Measurements from ENCODE around the gene VENTX. TPM values are rescaled to one million over a fixed set of nuclear protein-coding genes. Genes with fewer than 3 reads are reported as not detected.

The VENTX gene
- total and polyA plus RNA-seq, 10 of the 15 experiments (the other 5 are each of a cell fraction or from before 2014, with no cell fraction given), result 0.05 TPM; not detected in 9

GRCh38 chr10:133255323-133255722 lies 17.7 kb downstream of the VENTX start:
- intact Hi-C loops (cut with micrococcal nuclease; ENCODE audit: unreplicated experiment) (no loop called here), in situ Hi-C loops (cut with MboI) (no loop called here)
- ATAC-seq (no peak), FAIRE-seq (no peak), DNase-seq (ENCODE audit: low read depth, low spot score) (no peak)
- ChIA-PET RAD21 (ENCODE audit: unreplicated experiment) (no interaction called here), POLR2A (no interaction called here), CTCF (no interaction called here), SMC1A (ENCODE audit: uncharacterized antibody, unreplicated experiment) (no interaction called here)
- no peak overlapping the region for H3K4me3 ChIP-seq
- H4K20me1 ChIP-seq (ENCODE audit: control insufficient read depth, insufficient read depth), result no peaks in the 10 kb centered on the region
- H3K4me2 ChIP-seq (ENCODE audit: control insufficient read depth, insufficient read depth), result no peak overlapping the region
- H3K27ac ChIP-seq (ENCODE audit: control insufficient read depth, insufficient read depth), result no peak overlapping the region
- no peaks in the 10 kb centered on the region for H3K79me2 ChIP-seq (ENCODE audit: control insufficient read depth, insufficient read depth, low read length)
- H3K9ac ChIP-seq (ENCODE audit: control insufficient read depth, insufficient read depth, low read length), result no peak overlapping the region
- H3K27me3 ChIP-seq (replicated peaks in 1 of 2; ENCODE audit: control insufficient read depth in 2 of 2, insufficient read depth in 2 of 2, low read length in 1 of 2), result no peaks in the 10 kb centered on the region
- TF ChIP-seq SRF (IDR thresholded peaks at IDR 0.05; ENCODE audit: low read depth in 2 of 2, low read length in 2 of 2), result no peak
- H3K36me3 ChIP-seq (ENCODE audit: control insufficient read depth in 2 of 2, insufficient read depth in 2 of 2, low read length in 1 of 2), result no peaks in the 10 kb centered on the region
- no TSS peak for BruUV-seq (replicated peaks)
- no peaks in the 10 kb centered on the region for H3K9me3 ChIP-seq (replicated peaks; ENCODE audit: control insufficient read depth, insufficient read depth, low read length)
- peaks cover 23% of the 10 kb centered on the region for H3K4me1 ChIP-seq (ENCODE audit: control insufficient read depth, insufficient read depth, low read length)
- no peak overlapping the region for H2AFZ ChIP-seq (ENCODE audit: control insufficient read depth, low read depth, low read length)
- WGBS (ENCODE audit: insufficient coverage, insufficient replicate concordance, low lambda C conversion rate, missing lambda C conversion rate), result 65% methylated on average over 15 of the region's 15 CpGs

GRCh38 chr10:133257489-133258065 lies 19.9 kb downstream of the VENTX start:
- DNase-seq (ENCODE audit: low read depth, low spot score) (no peak), ATAC-seq (peak; percentile 13), FAIRE-seq (no peak)
- BruUV-seq (replicated peaks), result no TSS peak
- Histone ChIP-seq H3K9me3 (replicated peaks; ENCODE audit: control insufficient read depth, insufficient read depth, low read length) (no peaks in the 10 kb centered on the region), H3K36me3 (ENCODE audit: control insufficient read depth in 2 of 2, insufficient read depth in 2 of 2, low read length in 1 of 2) (no peaks in the 10 kb centered on the region), H3K27me3 (replicated peaks in 1 of 2; ENCODE audit: control insufficient read depth in 2 of 2, insufficient read depth in 2 of 2, low read length in 1 of 2) (no peaks in the 10 kb centered on the region), H4K20me1 (ENCODE audit: control insufficient read depth, insufficient read depth) (no peaks in the 10 kb centered on the region), H3K4me1 (ENCODE audit: control insufficient read depth, insufficient read depth, low read length) (peaks cover 30% of the 10 kb centered on the region), H3K4me3 (no peak overlapping the region), H3K27ac (ENCODE audit: control insufficient read depth, insufficient read depth) (no peak overlapping the region), H3K4me2 (ENCODE audit: control insufficient read depth, insufficient read depth) (peak overlapping the region; percentile 57), H2AFZ (ENCODE audit: control insufficient read depth, low read depth, low read length) (peak overlapping the region; percentile 63), H3K79me2 (ENCODE audit: control insufficient read depth, insufficient read depth, low read length) (no peaks in the 10 kb centered on the region), H3K9ac (ENCODE audit: control insufficient read depth, insufficient read depth, low read length) (no peak overlapping the region)
- ChIA-PET RAD21 (ENCODE audit: unreplicated experiment) (interaction anchor here (1.6 kb wide), 1 partner anchor 19 kb away, joined by 3 read pairs; the partner anchor contains the start of gene ADAM8), CTCF (interaction anchor here (0.7 to 2.2 kb wide), 6 partner anchors 18 to 61 kb away, joined by 3 to 12 read pairs (median 5); no protein-coding TSS in a partner anchor), POLR2A (interaction anchor here (1.8 kb wide), 1 partner anchor 17 kb away, joined by 7 read pairs; no protein-coding TSS in a partner anchor), SMC1A (ENCODE audit: uncharacterized antibody, unreplicated experiment) (interaction anchor here (1.4 kb wide), 1 partner anchor 20 kb away, joined by 5 read pairs; no protein-coding TSS in a partner anchor)
- in situ Hi-C loops (cut with MboI), result no loop called here
- WGBS (ENCODE audit: insufficient coverage, insufficient replicate concordance, low lambda C conversion rate, missing lambda C conversion rate), result 11% methylated on average over 25 of the region's 27 CpGs
- intact Hi-C loops (cut with micrococcal nuclease; ENCODE audit: unreplicated experiment), result no loop called here
- TF ChIP-seq RBBP5 (conservative IDR thresholded peaks at IDR 0.05) (no peak), EED (IDR thresholded peaks at IDR 0.05; ENCODE audit: low read depth) (peak; percentile 67; the same call in 1 of the 2 replicates), SREBF2 (IDR thresholded peaks at IDR 0.05; ENCODE audit: low read length) (no peak), SMARCA5 (IDR thresholded peaks at IDR 0.05) (no peak), BHLHE40 (IDR thresholded peaks at IDR 0.05; ENCODE audit: borderline replicate concordance in 1 of 2, low read depth in 2 of 2, low read length in 1 of 2) (no peak), RAD51 (IDR thresholded peaks at IDR 0.05) (no peak), E4F1 (IDR thresholded peaks at IDR 0.05; ENCODE audit: borderline replicate concordance, partially characterized antibody) (no peak), ZNF384 (IDR thresholded peaks at IDR 0.05; ENCODE audit: borderline replicate concordance, low read depth, low read length) (no peak), MTA2 (IDR thresholded peaks at IDR 0.05; ENCODE audit: low read depth) (no peak), SMC3 (IDR thresholded peaks at IDR 0.05; ENCODE audit: borderline replicate concordance, low read length) (no peak), RFX5 (IDR thresholded peaks at IDR 0.05; ENCODE audit: low read depth, low read length) (no peak), CTCF (IDR thresholded peaks at IDR 0.05 in 2 of 3, conservative IDR thresholded peaks at IDR 0.05 in 1 of 3; ENCODE audit: control insufficient read depth in 2 of 3, extremely low read depth in 1 of 3, insufficient read depth in 1 of 3, low read depth in 3 of 3, low read length in 3 of 3) (peak; percentile 26 to 50 (median 27); a peak in 4 of 6 replicates)
